ENCODE data around the gene POLE2.
"Not testable (repeated sequence)": the region's sequence is repeated elsewhere in the genome, so short reads cannot be mapped to it uniquely, and the experiment has no call there.

POLE2 gene

DNA sequence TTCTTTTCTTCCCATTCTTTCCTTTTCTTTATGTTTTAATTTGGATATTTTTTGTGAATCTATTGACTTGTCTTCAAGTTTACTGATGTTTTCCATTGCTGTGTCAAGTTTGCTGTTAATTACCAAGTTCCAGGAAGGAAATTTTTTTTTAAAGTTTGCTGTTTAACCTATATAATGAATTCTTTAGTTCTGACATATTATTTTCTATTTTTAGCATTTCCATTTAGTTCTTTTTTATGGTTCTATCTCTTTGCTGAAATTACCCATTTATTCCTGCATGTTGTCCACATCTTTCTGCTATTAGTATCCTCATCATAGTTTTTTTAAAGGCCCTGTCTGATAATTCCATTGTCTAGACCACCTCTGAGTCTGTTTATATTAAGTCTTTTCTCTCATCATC, 32.7 kb upstream of the POLE2 start:
- Histone ChIP-seq H3K27me3 (no peaks in the 10 kb centered on the region), H3K27ac (no peak overlapping the region), H3K4me1 (ENCODE audit: control insufficient read depth in 1 of 2, insufficient read depth in 1 of 2, low read depth in 1 of 2, low read length in 1 of 2) (no peaks in the 10 kb centered on the region), H3K4me3 (ENCODE audit: low read depth in 1 of 2, low read length in 1 of 2) (no peak overlapping the region), H3K36me3 (no peaks in the 10 kb centered on the region), H3K9me3 (no peaks in the 10 kb centered on the region)
- TF ChIP-seq, protein P1, sequence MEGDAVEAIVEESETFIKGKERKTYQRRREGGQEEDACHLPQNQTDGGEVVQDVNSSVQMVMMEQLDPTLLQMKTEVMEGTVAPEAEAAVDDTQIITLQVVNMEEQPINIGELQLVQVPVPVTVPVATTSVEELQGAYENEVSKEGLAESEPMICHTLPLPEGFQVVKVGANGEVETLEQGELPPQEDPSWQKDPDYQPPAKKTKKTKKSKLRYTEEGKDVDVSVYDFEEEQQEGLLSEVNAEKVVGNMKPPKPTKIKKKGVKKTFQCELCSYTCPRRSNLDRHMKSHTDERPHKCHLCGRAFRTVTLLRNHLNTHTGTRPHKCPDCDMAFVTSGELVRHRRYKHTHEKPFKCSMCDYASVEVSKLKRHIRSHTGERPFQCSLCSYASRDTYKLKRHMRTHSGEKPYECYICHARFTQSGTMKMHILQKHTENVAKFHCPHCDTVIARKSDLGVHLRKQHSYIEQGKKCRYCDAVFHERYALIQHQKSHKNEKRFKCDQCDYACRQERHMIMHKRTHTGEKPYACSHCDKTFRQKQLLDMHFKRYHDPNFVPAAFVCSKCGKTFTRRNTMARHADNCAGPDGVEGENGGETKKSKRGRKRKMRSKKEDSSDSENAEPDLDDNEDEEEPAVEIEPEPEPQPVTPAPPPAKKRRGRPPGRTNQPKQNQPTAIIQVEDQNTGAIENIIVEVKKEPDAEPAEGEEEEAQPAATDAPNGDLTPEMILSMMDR (IDR thresholded peaks at IDR 0.05), result no peak

DNA sequence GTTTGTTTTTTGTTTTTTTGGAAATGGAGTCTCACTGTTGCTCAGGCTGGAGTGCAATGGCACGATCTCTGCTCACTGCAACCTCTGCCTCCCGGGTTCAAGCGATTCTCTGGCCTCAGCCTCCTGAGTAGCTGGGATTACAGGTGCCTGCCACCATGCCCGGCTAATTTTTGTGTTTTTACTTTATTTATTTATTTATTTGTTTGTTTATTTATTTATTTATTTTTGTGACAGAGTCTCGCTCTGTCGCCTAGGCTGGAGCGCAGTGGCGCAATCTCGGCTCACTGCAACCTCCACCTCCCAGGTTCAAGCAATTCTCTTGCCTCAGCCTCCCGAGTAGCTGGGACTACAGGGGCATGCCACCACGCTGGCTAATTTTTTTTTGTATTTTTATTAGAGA, 23.0 kb upstream of the POLE2 start:
- H3K9me3 ChIP-seq; H3K4me3 ChIP-seq (ENCODE audit: low read depth in 1 of 2, low read length in 1 of 2); H3K27me3 ChIP-seq; H3K36me3 ChIP-seq; H3K4me1 ChIP-seq (ENCODE audit: control insufficient read depth in 1 of 2, insufficient read depth in 1 of 2, low read depth in 1 of 2, low read length in 1 of 2); H3K27ac ChIP-seq: not testable (repeated sequence)

- not testable (repeated sequence) for H3K4me1 ChIP-seq (ENCODE audit: control insufficient read depth in 1 of 2, insufficient read depth in 1 of 2, low read depth in 1 of 2, low read length in 1 of 2); H3K9me3 ChIP-seq; H3K4me3 ChIP-seq (ENCODE audit: low read depth in 1 of 2, low read length in 1 of 2); H3K36me3 ChIP-seq; H3K27ac ChIP-seq; H3K27me3 ChIP-seq
Measured at GRCh38 chr14:49704471-49704870, 16.5 kb upstream of the POLE2 start.

- no peaks in the 10 kb centered on the region for H3K9me3 ChIP-seq
- no peaks in the 10 kb centered on the region for H3K4me1 ChIP-seq (ENCODE audit: control insufficient read depth in 1 of 2, insufficient read depth in 1 of 2, low read depth in 1 of 2, low read length in 1 of 2)
- no peaks in the 10 kb centered on the region for H3K27me3 ChIP-seq
- no peaks in the 10 kb centered on the region for H3K36me3 ChIP-seq
- no peak overlapping the region for H3K27ac ChIP-seq
- no peak overlapping the region for H3K4me3 ChIP-seq (ENCODE audit: low read depth in 1 of 2, low read length in 1 of 2)
- TF ChIP-seq, protein P1 (IDR thresholded peaks at IDR 0.05), result no peak
Measured at GRCh38 chr14:49703965-49704364, 16.0 kb upstream of the POLE2 start.

GRCh38 chr14:49702725-49703124, 14.7 kb upstream of the POLE2 start:
- Histone ChIP-seq H3K27me3 (no peaks in the 10 kb centered on the region), H3K27ac (no peak overlapping the region), H3K9me3 (no peaks in the 10 kb centered on the region), H3K4me3 (ENCODE audit: low read depth in 1 of 2, low read length in 1 of 2) (no peak overlapping the region), H3K36me3 (no peaks in the 10 kb centered on the region), H3K4me1 (ENCODE audit: control insufficient read depth in 1 of 2, insufficient read depth in 1 of 2, low read depth in 1 of 2, low read length in 1 of 2) (no peaks in the 10 kb centered on the region)
- TF ChIP-seq, protein P1 (IDR thresholded peaks at IDR 0.05), result no peak

- not testable (repeated sequence) for H3K27ac ChIP-seq; H3K36me3 ChIP-seq; H3K4me1 ChIP-seq (ENCODE audit: control insufficient read depth in 1 of 2, insufficient read depth in 1 of 2, low read depth in 1 of 2, low read length in 1 of 2); H3K9me3 ChIP-seq; H3K27me3 ChIP-seq
- peak overlapping the region; percentile 75 to 76 for H3K4me3 ChIP-seq (ENCODE audit: low read depth in 1 of 2, low read length in 1 of 2)
Measured at GRCh38 chr14:49693735-49694124, 5.7 kb upstream of the POLE2 start.

GRCh38 chr14:49692811-49693734, 5.1 kb upstream of the POLE2 start, which contains the start of gene KLHDC1:
Gene KLHDC1, plus strand, starts transcription at chr14:49693120. Its CDS starts 75 bp downstream, at chr14:49693195.
- no peaks in the 10 kb centered on the region for H3K9me3 ChIP-seq
- TF ChIP-seq, protein P1 (IDR thresholded peaks at IDR 0.05), result no peak
- H3K27ac ChIP-seq, result peak within 1 kb of the TSS; percentile 67
- peak within 1 kb of the TSS; percentile 75 to 76 for H3K4me3 ChIP-seq (ENCODE audit: low read depth in 1 of 2, low read length in 1 of 2)
- no peaks in the 10 kb centered on the region for H3K36me3 ChIP-seq
- no peaks in the 10 kb centered on the region for H3K27me3 ChIP-seq
- H3K4me1 ChIP-seq (ENCODE audit: control insufficient read depth in 1 of 2, insufficient read depth in 1 of 2, low read depth in 1 of 2, low read length in 1 of 2), result peaks cover 13 to 14% of the 10 kb centered on the region in 2 experiments

All from neutrophil (primary cell).